Gastroesophageal sphincter (tissue), 3 donors: ENCODE data around the gene CSNK1G2.

Experiments
- CTCF ChIP-seq, 4 experiments: fragments of 200-600 bp in 2 of 4; fragments of 450-650 bp in 2 of 4; sonication (generic) in 1 of 4; IDR thresholded peaks; one replicate each; pipeline ENCODE4 v1.5.1; 2017 to 2019; ENCODE audit warnings: antibody characterized with exemption in 4 of 4, mild to moderate bottlenecking in 2 of 4, moderate library complexity in 2 of 4
- EP300 ChIP-seq: sonication (generic); formaldehyde crosslinking; IDR thresholded peaks from one replicate; pipeline ENCODE4 v1.6.1; 2017; ENCODE audit warnings: antibody characterized with exemption, mild to moderate bottlenecking

GRCh38 chr19:1905863-1906375 lies 35.1 kb upstream of the CSNK1G2 start:
- TF ChIP-seq CTCF (IDR thresholded peaks at IDR 0.05) (no peak), EP300 (no peak)
